ENCODE results near the gene PDE3B.
"Not testable (repeated sequence)": the region's sequence is repeated elsewhere in the genome, so short reads cannot be mapped to it uniquely, and the experiment has no call there.

Gene PDE3B

GRCh38 chr11:14812757-14813156 lies 169.2 kb downstream of the PDE3B start:
- DNase-seq (ENCODE audit: low read depth): no peak

GRCh38 chr11:14813516-14813915 lies 169.9 kb downstream of the PDE3B start:
- no peak for DNase-seq (ENCODE audit: low read depth)

GRCh38 chr11:14818779-14819178 lies 175.2 kb downstream of the PDE3B start:
- DNase-seq (ENCODE audit: low read depth): no peak

- DNase-seq (ENCODE audit: low read depth): no peak
Observed at GRCh38 chr11:14819596-14819995, 176.0 kb downstream of the PDE3B start.

GRCh38 chr11:14821031-14821430 lies 177.4 kb downstream of the PDE3B start:
- no peak for DNase-seq (ENCODE audit: low read depth)

- DNase-seq (ENCODE audit: low read depth): no peak
Observed at GRCh38 chr11:14826600-14826999, 183.0 kb downstream of the PDE3B start.

GRCh38 chr11:14835496-14836492 lies 192.2 kb downstream of the PDE3B start:
- DNase-seq (ENCODE audit: low read depth): no peak

GRCh38 chr11:14842002-14842401 lies 198.4 kb downstream of the PDE3B start:
- no peak for DNase-seq (ENCODE audit: low read depth)

- DNase-seq (ENCODE audit: low read depth): no peak
Observed at GRCh38 chr11:14852571-14853177, 209.1 kb downstream of the PDE3B start.

- no peak for DNase-seq (ENCODE audit: low read depth)
Observed at GRCh38 chr11:14854057-14854456, 210.5 kb downstream of the PDE3B start.

GRCh38 chr11:14855890-14856289 lies 212.3 kb downstream of the PDE3B start:
- no peak for DNase-seq (ENCODE audit: low read depth)

- no peak for DNase-seq (ENCODE audit: low read depth)
Observed at GRCh38 chr11:14857621-14858020, 214.0 kb downstream of the PDE3B start.

- DNase-seq (ENCODE audit: low read depth): no peak
Observed at GRCh38 chr11:14858404-14858803, 214.8 kb downstream of the PDE3B start.

- DNase-seq (ENCODE audit: low read depth): no peak
Observed at GRCh38 chr11:14860511-14860910, 216.9 kb downstream of the PDE3B start.

- no peak for DNase-seq (ENCODE audit: low read depth)
Observed at GRCh38 chr11:14861680-14862079, 218.1 kb downstream of the PDE3B start.

- not testable (repeated sequence) for DNase-seq (ENCODE audit: low read depth)
Observed at GRCh38 chr11:14863775-14864174, 220.2 kb downstream of the PDE3B start.

- DNase-seq (ENCODE audit: low read depth): no peak
Observed at GRCh38 chr11:14872032-14872431, 228.4 kb downstream of the PDE3B start.

- DNase-seq (ENCODE audit: low read depth): no peak
Observed at GRCh38 chr11:14873632-14874031, 230.0 kb downstream of the PDE3B start.

- DNase-seq (ENCODE audit: low read depth): no peak
Observed at GRCh38 chr11:14875163-14875562, 231.6 kb downstream of the PDE3B start.

GRCh38 chr11:14881576-14882193 lies 238.1 kb downstream of the PDE3B start:
- no peak for DNase-seq (ENCODE audit: low read depth)

- DNase-seq (ENCODE audit: low read depth): no peak
Observed at GRCh38 chr11:14882196-14882595, 238.6 kb downstream of the PDE3B start.

GRCh38 chr11:14883683-14884082 lies 240.1 kb downstream of the PDE3B start:
- DNase-seq (ENCODE audit: low read depth): not testable (repeated sequence)
